ENCODE measurements around the gene ZNF333. TPM values are rescaled to one million over a fixed set of nuclear protein-coding genes. Genes with fewer than 3 reads are reported as not detected.

Gene ZNF333
- total and polyA plus RNA-seq, 2 of the 4 experiments (the other 2 are of a cell fraction) = 9.8 to 15.1 TPM

DNA sequence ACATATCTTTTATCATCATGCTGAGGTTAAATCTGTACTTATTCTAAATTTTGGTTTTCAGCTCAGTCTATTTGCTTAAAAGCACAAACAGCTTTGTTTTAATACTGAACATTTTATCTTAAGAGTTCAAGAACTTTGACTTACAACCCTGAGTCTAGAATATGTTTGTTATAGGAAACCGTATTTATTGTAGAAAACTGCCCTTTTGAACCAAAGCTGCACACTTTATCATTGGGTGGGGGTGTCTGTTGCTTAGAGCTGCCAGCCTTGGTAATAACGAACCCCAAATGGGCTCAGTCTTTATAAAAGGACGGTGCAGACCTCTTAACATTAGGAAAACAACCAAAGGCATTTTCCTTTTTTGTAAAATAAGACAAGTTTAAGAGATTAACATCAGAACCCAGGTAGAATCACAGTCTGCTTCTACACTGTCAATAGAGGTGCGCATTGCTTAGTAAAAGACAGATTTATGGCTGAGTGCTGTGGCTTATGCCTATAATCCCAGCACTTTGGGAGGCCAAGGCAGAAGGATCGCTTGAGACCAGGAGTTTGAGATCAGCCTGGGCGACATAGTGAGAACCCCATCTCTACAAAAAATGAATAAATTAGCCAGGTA is 29.9 kb upstream of the ZNF333 start:
- CTCF ChIA-PET = no interaction called here

More for the DNA sequence above, 29.9 kb upstream of the ZNF333 start:
- DNase-seq (no peak), ATAC-seq (ENCODE audit: low read depth) (no peak)
- no peak overlapping the region for H4K91ac ChIP-seq (ENCODE audit: insufficient read depth, low read depth, low read length)
- no peaks in the 10 kb centered on the region for H3K79me1 ChIP-seq (ENCODE audit: low read depth in 1 of 2, low read length in 2 of 2)
- BruUV-seq (replicated peaks) = no TSS peak
- H3K4me2 ChIP-seq (ENCODE audit: low read depth, low read length) = no peak overlapping the region
- no peaks in the 10 kb centered on the region for H4K20me1 ChIP-seq (ENCODE audit: insufficient read depth, low read length)
- H4K5ac ChIP-seq (ENCODE audit: low read depth, low read length) = no peak overlapping the region
- H4K8ac ChIP-seq (ENCODE audit: low read depth in 2 of 2, low read length in 2 of 2) = no peak overlapping the region
- no peaks in the 10 kb centered on the region for H3K9me1 ChIP-seq (ENCODE audit: insufficient read depth, low read length)
- no CpG with 5 or more reads among the region's 6 CpGs for WGBS, 2 experiments (ENCODE audit: extremely low coverage in 2 of 2, insufficient read length in 1 of 2)
- no peak overlapping the region for H2BK20ac ChIP-seq (ENCODE audit: low read depth, low read length)
- in situ Hi-C loops (cut with MboI; ENCODE audit: low sequenced_read_pairs) = no loop called here
- no peak overlapping the region for H2AK5ac ChIP-seq (ENCODE audit: low read depth, low read length)
- no peak overlapping the region for H3K4me3 ChIP-seq (ENCODE audit: insufficient read depth, low read depth, low read length)
- H3K9me3 ChIP-seq (ENCODE audit: control insufficient read depth, insufficient read depth, low read length) = no peaks in the 10 kb centered on the region
- intact Hi-C loops (cut with micrococcal nuclease) = no loop called here
- no peak overlapping the region for H3K18ac ChIP-seq (ENCODE audit: low read depth, low read length)
- no peaks in the 10 kb centered on the region for H3K27me3 ChIP-seq (ENCODE audit: control insufficient read depth, insufficient read depth, low read length)
- TF ChIP-seq BHLHE40 (IDR thresholded peaks at IDR 0.05; ENCODE audit: low read depth, low read length) (no peak), SMC3 (IDR thresholded peaks at IDR 0.05; ENCODE audit: low read depth, low read length) (no peak), POLR2A (IDR thresholded peaks at IDR 0.05; ENCODE audit: low read depth, low read length) (no peak), MXI1 (IDR thresholded peaks at IDR 0.05; ENCODE audit: borderline replicate concordance, low read depth, low read length) (no peak), MAZ (IDR thresholded peaks at IDR 0.05; ENCODE audit: borderline replicate concordance, low read depth, low read length) (no peak), RAD21 (IDR thresholded peaks at IDR 0.05; ENCODE audit: low read length) (no peak), FOS (IDR thresholded peaks at IDR 0.05; ENCODE audit: low read depth, low read length) (no peak), RCOR1 (IDR thresholded peaks at IDR 0.05; ENCODE audit: insufficient replicate concordance, low read length) (no peak), CEBPB (IDR thresholded peaks at IDR 0.05; ENCODE audit: low read depth, low read length) (no peak), CHD1 (IDR thresholded peaks at IDR 0.05; ENCODE audit: low read depth, low read length) (no peak), RFX5 (IDR thresholded peaks at IDR 0.05; ENCODE audit: low read depth, low read length) (no peak), MAFK (IDR thresholded peaks at IDR 0.05; ENCODE audit: low read depth, low read length) (no peak), NFE2L2 (IDR thresholded peaks at IDR 0.05; ENCODE audit: low read depth, low read length) (no peak)
- TF ChIP-seq, protein P1, sequence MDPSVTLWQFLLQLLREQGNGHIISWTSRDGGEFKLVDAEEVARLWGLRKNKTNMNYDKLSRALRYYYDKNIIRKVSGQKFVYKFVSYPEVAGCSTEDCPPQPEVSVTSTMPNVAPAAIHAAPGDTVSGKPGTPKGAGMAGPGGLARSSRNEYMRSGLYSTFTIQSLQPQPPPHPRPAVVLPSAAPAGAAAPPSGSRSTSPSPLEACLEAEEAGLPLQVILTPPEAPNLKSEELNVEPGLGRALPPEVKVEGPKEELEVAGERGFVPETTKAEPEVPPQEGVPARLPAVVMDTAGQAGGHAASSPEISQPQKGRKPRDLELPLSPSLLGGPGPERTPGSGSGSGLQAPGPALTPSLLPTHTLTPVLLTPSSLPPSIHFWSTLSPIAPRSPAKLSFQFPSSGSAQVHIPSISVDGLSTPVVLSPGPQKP (IDR thresholded peaks at IDR 0.05; ENCODE audit: borderline replicate concordance, low read depth, low read length) = no peak
- TF ChIP-seq, protein P2, sequence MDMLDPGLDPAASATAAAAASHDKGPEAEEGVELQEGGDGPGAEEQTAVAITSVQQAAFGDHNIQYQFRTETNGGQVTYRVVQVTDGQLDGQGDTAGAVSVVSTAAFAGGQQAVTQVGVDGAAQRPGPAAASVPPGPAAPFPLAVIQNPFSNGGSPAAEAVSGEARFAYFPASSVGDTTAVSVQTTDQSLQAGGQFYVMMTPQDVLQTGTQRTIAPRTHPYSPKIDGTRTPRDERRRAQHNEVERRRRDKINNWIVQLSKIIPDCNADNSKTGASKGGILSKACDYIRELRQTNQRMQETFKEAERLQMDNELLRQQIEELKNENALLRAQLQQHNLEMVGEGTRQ (IDR thresholded peaks at IDR 0.05; ENCODE audit: low read depth, low read length) = no peak
- TF ChIP-seq, protein P3, sequence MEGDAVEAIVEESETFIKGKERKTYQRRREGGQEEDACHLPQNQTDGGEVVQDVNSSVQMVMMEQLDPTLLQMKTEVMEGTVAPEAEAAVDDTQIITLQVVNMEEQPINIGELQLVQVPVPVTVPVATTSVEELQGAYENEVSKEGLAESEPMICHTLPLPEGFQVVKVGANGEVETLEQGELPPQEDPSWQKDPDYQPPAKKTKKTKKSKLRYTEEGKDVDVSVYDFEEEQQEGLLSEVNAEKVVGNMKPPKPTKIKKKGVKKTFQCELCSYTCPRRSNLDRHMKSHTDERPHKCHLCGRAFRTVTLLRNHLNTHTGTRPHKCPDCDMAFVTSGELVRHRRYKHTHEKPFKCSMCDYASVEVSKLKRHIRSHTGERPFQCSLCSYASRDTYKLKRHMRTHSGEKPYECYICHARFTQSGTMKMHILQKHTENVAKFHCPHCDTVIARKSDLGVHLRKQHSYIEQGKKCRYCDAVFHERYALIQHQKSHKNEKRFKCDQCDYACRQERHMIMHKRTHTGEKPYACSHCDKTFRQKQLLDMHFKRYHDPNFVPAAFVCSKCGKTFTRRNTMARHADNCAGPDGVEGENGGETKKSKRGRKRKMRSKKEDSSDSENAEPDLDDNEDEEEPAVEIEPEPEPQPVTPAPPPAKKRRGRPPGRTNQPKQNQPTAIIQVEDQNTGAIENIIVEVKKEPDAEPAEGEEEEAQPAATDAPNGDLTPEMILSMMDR (conservative IDR thresholded peaks at IDR 0.05; ENCODE audit: low read depth, low read length) = no peak
- no peak overlapping the region for H3K9ac ChIP-seq (ENCODE audit: low read depth, low read length)
- H2AK9ac ChIP-seq (replicated peaks; ENCODE audit: low read depth, low read length, poor library complexity) = no peak overlapping the region
- H3K36me3 ChIP-seq (ENCODE audit: control insufficient read depth, insufficient read depth, low read length) = no peaks in the 10 kb centered on the region
- H3K14ac ChIP-seq (replicated peaks; ENCODE audit: low read depth, low read length) = no peak overlapping the region
- no peak overlapping the region for H3K27ac ChIP-seq (ENCODE audit: insufficient read depth, low read length)
- H2BK120ac ChIP-seq (ENCODE audit: low read depth, low read length) = no peak overlapping the region
- no peak overlapping the region for H3K4ac ChIP-seq (ENCODE audit: low read depth, low read length)
- H3K56ac ChIP-seq (ENCODE audit: extremely low read depth, insufficient read depth, low read length) = no peak overlapping the region
- H3K4me1 ChIP-seq (ENCODE audit: control insufficient read depth, insufficient read depth, low read length) = no peaks in the 10 kb centered on the region
- no peak overlapping the region for H2BK15ac ChIP-seq (ENCODE audit: low read depth, low read length)
- dilution Hi-C loops (cut with HindIII; ENCODE audit: low sequenced_read_pairs, unreplicated experiment) = no loop called here
- no peak overlapping the region for H3K23ac ChIP-seq (ENCODE audit: low read depth, low read length)
- H2BK5ac ChIP-seq (ENCODE audit: low read depth, low read length, poor library complexity, severe bottlenecking) = no peak overlapping the region
- POLR2A ChIA-PET (ENCODE audit: unreplicated experiment) = no interaction called here
- H2AFZ ChIP-seq (replicated peaks; ENCODE audit: low read length, poor library complexity) = no peak overlapping the region

Data from IMR-90 (cell line).